IMR-90 (cell line): Measurements from ENCODE around the gene NLGN1. TPM values are rescaled to one million over a fixed set of nuclear protein-coding genes. Genes with fewer than 3 reads are reported as not detected.

Experiments
- ATAC-seq: fragments of 200-7000 bp; cut with Tn5 transposase; 2 replicates; pipeline ENCODE4 v1.9.1; 2020; ENCODE audit warnings: low read depth, mild to moderate bottlenecking, moderate library complexity
- BruUV-seq: library from RNA; stranded (reverse); fragments of 400-500 nt; replicated peaks from 2 replicates; lab custom pipeline; 2021; lab: Mats Ljungman, UMichigan
- CTCF ChIA-PET: fragments of 300-600 bp; formaldehyde crosslinking; extraction: SDS; loops from one replicate; lab custom pipeline; 2021; ENCODE audit warnings: antibody characterized with exemption; lab: Yijun Ruan, JAX
- POLR2A ChIA-PET: fragments of 300-600 bp; sonication (Branson Sonifier 250); formaldehyde crosslinking; loops from one replicate; lab custom pipeline; 2022; ENCODE audit warnings: antibody characterized with exemption; ENCODE audit not compliant: unreplicated experiment; lab: Charles Lee
- DNase-seq: peaks from one replicate; pipeline ENCODE4 v3.0.0; 2013
- H2AFZ ChIP-seq: replicated peaks from 2 replicates; pipeline ENCODE3; 2013; ENCODE audit warnings: low read length, mild to moderate bottlenecking; ENCODE audit not compliant: poor library complexity
- H2AK5ac ChIP-seq: 2 replicates; pipeline ENCODE4 v1.6.1; 2013; ENCODE audit warnings: low read depth, low read length, inconsistent platforms
- H2AK9ac ChIP-seq: replicated peaks from 2 replicates; pipeline ENCODE3; 2013; ENCODE audit warnings: mild to moderate bottlenecking, low read depth, low read length, moderate library complexity; ENCODE audit not compliant: poor library complexity
- H2BK120ac ChIP-seq: 2 replicates; pipeline ENCODE4 v1.6.1; 2013; ENCODE audit warnings: low read depth, low read length, inconsistent platforms
- H2BK15ac ChIP-seq: 3 replicates; pipeline ENCODE4 v1.6.1; 2013; ENCODE audit warnings: low read depth, low read length, inconsistent platforms
- H2BK20ac ChIP-seq: 2 replicates; pipeline ENCODE4 v1.6.1; 2013; ENCODE audit warnings: low read depth, mild to moderate bottlenecking, inconsistent platforms, low read length, moderate library complexity
- H2BK5ac ChIP-seq: 2 replicates; pipeline ENCODE4 v1.6.1; 2013; ENCODE audit warnings: mild to moderate bottlenecking, low read depth, low read length, inconsistent platforms; ENCODE audit not compliant: poor library complexity, severe bottlenecking
- H3K14ac ChIP-seq: replicated peaks from 2 replicates; pipeline ENCODE4 v1.6.1; 2013; ENCODE audit warnings: low read depth, low read length, inconsistent platforms
- H3K18ac ChIP-seq: 2 replicates; pipeline ENCODE4 v1.6.1; 2013; ENCODE audit warnings: low read depth, low read length, control low read depth
- H3K23ac ChIP-seq: 2 replicates; pipeline ENCODE4 v1.6.1; 2013; ENCODE audit warnings: low read depth, low read length, inconsistent platforms
- H3K27ac ChIP-seq: 2 replicates; pipeline ENCODE4 v1.5.1; 2013; ENCODE audit warnings: mild to moderate bottlenecking, control low read depth, low read length; ENCODE audit not compliant: insufficient read depth
- H3K27me3 ChIP-seq: 2 replicates; pipeline ENCODE4 v1.6.1; 2013; ENCODE audit warnings: low read length; ENCODE audit not compliant: control insufficient read depth, insufficient read depth
- H3K36me3 ChIP-seq: 2 replicates; pipeline ENCODE4 v1.6.1; 2013; ENCODE audit warnings: low read length, mixed read lengths; ENCODE audit not compliant: control insufficient read depth, insufficient read depth
- H3K4ac ChIP-seq: 2 replicates; pipeline ENCODE4 v1.6.1; 2013; ENCODE audit warnings: low read depth, low read length, inconsistent platforms
- H3K4me1 ChIP-seq: 2 replicates; pipeline ENCODE4 v1.6.1; 2013; ENCODE audit warnings: low read length, mixed read lengths; ENCODE audit not compliant: control insufficient read depth, insufficient read depth
- H3K4me2 ChIP-seq: 2 replicates; pipeline ENCODE4 v1.6.1; 2013; ENCODE audit warnings: low read depth, mild to moderate bottlenecking, control low read depth, low read length, moderate library complexity
- H3K4me3 ChIP-seq: 2 replicates; pipeline ENCODE4 v1.5.1; 2013; ENCODE audit warnings: low read depth, mild to moderate bottlenecking, control low read depth, low read length, moderate library complexity; ENCODE audit not compliant: insufficient read depth
- H3K56ac ChIP-seq: 2 replicates; pipeline ENCODE4 v1.6.1; 2013; ENCODE audit warnings: low read length, inconsistent platforms; ENCODE audit not compliant: insufficient read depth; ENCODE audit errors: extremely low read depth
- H3K79me1 ChIP-seq, 2 experiments: 2 replicates each; pipeline ENCODE4 v1.6.1; 2013; ENCODE audit warnings: low read length in 2 of 2, inconsistent platforms in 1 of 2, low read depth in 1 of 2
- H3K9ac ChIP-seq: 2 replicates; pipeline ENCODE4 v1.6.1; 2013; ENCODE audit warnings: low read depth, low read length, control low read depth
- H3K9me1 ChIP-seq: 2 replicates; pipeline ENCODE4 v1.6.1; 2013; ENCODE audit warnings: low read length, inconsistent platforms; ENCODE audit not compliant: insufficient read depth
- H3K9me3 ChIP-seq: 2 replicates; pipeline ENCODE4 v1.6.1; 2013; ENCODE audit warnings: low read length; ENCODE audit not compliant: control insufficient read depth, insufficient read depth
- H4K20me1 ChIP-seq: 2 replicates; pipeline ENCODE4 v1.6.1; 2013; ENCODE audit warnings: low read length, inconsistent platforms; ENCODE audit not compliant: insufficient read depth
- H4K5ac ChIP-seq: 2 replicates; pipeline ENCODE4 v1.6.1; 2013; ENCODE audit warnings: mild to moderate bottlenecking, low read depth, low read length, control low read depth
- H4K8ac ChIP-seq, 2 experiments: 2 replicates each; pipeline ENCODE4 v1.6.1; 2013; ENCODE audit warnings: low read depth in 2 of 2, low read length in 2 of 2, control low read depth in 1 of 2, inconsistent platforms in 1 of 2
- H4K91ac ChIP-seq: 2 replicates; pipeline ENCODE4 v1.6.1; 2013; ENCODE audit warnings: low read depth, low read length, inconsistent platforms; ENCODE audit not compliant: insufficient read depth
- BHLHE40 ChIP-seq: fragments of 150-350 bp; IDR thresholded peaks from 2 replicates; pipeline ENCODE4 v1.6.1; 2016; ENCODE audit warnings: mild to moderate bottlenecking, low read depth, low read length
- CHD1 ChIP-seq: IDR thresholded peaks from 2 replicates; pipeline ENCODE4 v1.6.1; 2012; ENCODE audit warnings: low read depth, low read length, improper control_type of control experiment
- ELK1 ChIP-seq: fragments of 150-350 bp; IDR thresholded peaks from 2 replicates; pipeline ENCODE4 v1.6.1; 2016; ENCODE audit warnings: low read depth, mild to moderate bottlenecking, low read length, moderate library complexity, borderline replicate concordance
- FOS ChIP-seq: fragments of 150-350 bp; IDR thresholded peaks from 2 replicates; pipeline ENCODE4 v1.6.1; 2016; ENCODE audit warnings: low read depth, low read length
- MAFK ChIP-seq: IDR thresholded peaks from 2 replicates; pipeline ENCODE4 v1.6.1; 2012; ENCODE audit warnings: low read depth, low read length, improper control_type of control experiment
- MXI1 ChIP-seq: IDR thresholded peaks from 2 replicates; pipeline ENCODE4 v1.6.1; 2012; ENCODE audit warnings: low read depth, mild to moderate bottlenecking, low read length, moderate library complexity, borderline replicate concordance
- RAD21 ChIP-seq: IDR thresholded peaks from 2 replicates; pipeline ENCODE4 v1.6.1; 2012; ENCODE audit warnings: low read length, improper control_type of control experiment
- RCOR1 ChIP-seq: IDR thresholded peaks from 2 replicates; pipeline ENCODE4 v1.6.1; 2012; ENCODE audit warnings: mild to moderate bottlenecking, low read length, improper control_type of control experiment; ENCODE audit not compliant: insufficient replicate concordance
- SMC3 ChIP-seq: fragments of 150-350 bp; IDR thresholded peaks from 2 replicates; pipeline ENCODE4 v1.6.1; 2016; ENCODE audit warnings: low read depth, mild to moderate bottlenecking, antibody characterized with exemption, low read length, moderate library complexity
- WGBS, 2 experiments: methylation state at CpG; one replicate each; pipeline versions ENCODE4 v1.1.5 to v1.1.7; 2013; ENCODE audit warnings: missing lambda C conversion rate in 2 of 2; ENCODE audit not compliant: insufficient read length in 1 of 2; ENCODE audit errors: extremely low coverage in 2 of 2; 5-methylcytosine and 5-hydroxymethylcytosine counted together
- dilution Hi-C: fragments of 300-500 bp; cut with HindIII; formaldehyde crosslinking; loops from one replicate; pipeline ENCODE4 v1.14.3; 2018; ENCODE audit warnings: low sequenced_read_pairs; ENCODE audit not compliant: unreplicated experiment
- in situ Hi-C: fragments of 300-500 bp; cut with MboI; formaldehyde crosslinking; loops from 3 replicates; pipeline ENCODE4 v1.14.3; 2019; ENCODE audit warnings: low sequenced_read_pairs, inconsistent platforms, mixed read lengths
- intact Hi-C: fragments of 100-400 bp; cut with micrococcal nuclease; formaldehyde crosslinking; loops from 2 replicates; pipeline ENCODE4 v1.10.0; 2022
- polyA plus RNA-seq, 3 experiments: library from polyadenylated mRNA; depleted of rRNA; stranded (reverse); fragments of >200 nt; gene quantifications; 2 replicates each; pipeline ENCODE4 v1.2.3, GENCODE V29; 2012; ENCODE audit warnings: low replicate concordance in 1 of 3
- total RNA-seq: library from RNA; depleted of rRNA; stranded (reverse); fragments of >200 nt; gene quantifications from 2 replicates; pipeline ENCODE4 v1.2.3, GENCODE V29; 2012

NLGN1 gene
- total and polyA plus RNA-seq, 2 of the 4 experiments (the other 2 are of a cell fraction): 1.8 to 12.5 TPM

GRCh38 chr3:173652093-173652492 is 254.5 kb downstream of the NLGN1 start:
- H3K56ac ChIP-seq: no peak overlapping the region
- in situ Hi-C loops: no loop called here

More at GRCh38 chr3:173652093-173652492, 254.5 kb downstream of the NLGN1 start:
- POLR2A ChIA-PET: no interaction called here
- Histone ChIP-seq H3K18ac (no peak overlapping the region), H3K9ac (no peak overlapping the region), H4K91ac (no peak overlapping the region; the same call in 1 of the 2 replicates), H2AFZ (no peak overlapping the region), H3K36me3 (no peaks in the 10 kb centered on the region), H3K4ac (no peak overlapping the region), H2BK120ac (no peak overlapping the region; the same call in 1 of the 2 replicates), H3K27me3 (no peaks in the 10 kb centered on the region), H2AK9ac (no peak overlapping the region), H2BK15ac (no peak overlapping the region), H4K20me1 (no peaks in the 10 kb centered on the region), H3K4me2 (no peak overlapping the region), H2AK5ac (no peak overlapping the region), H3K9me3 (no peaks in the 10 kb centered on the region), H4K5ac (no peak overlapping the region), H3K27ac (no peak overlapping the region), H3K79me1 (0 out of 4 replicates have a peak, but pooled peaks cover 0 to 3% of the 10 kb centered on the region in 2 experiments), H2BK5ac (no peak overlapping the region), H3K14ac (0 out of 2 replicates have a peak overlapping the region, but pooled peaks have one; percentile 3), H3K9me1 (no peaks in the 10 kb centered on the region; the same call in 1 of the 2 replicates), H3K4me3 (no peak overlapping the region), H2BK20ac (peak overlapping the region; percentile 61; the same call in 1 of the 2 replicates), H3K23ac (no peak overlapping the region), H4K8ac (no peak overlapping the region), H3K4me1 (no peaks in the 10 kb centered on the region; the same call in 1 of the 2 replicates)
- no CpG with 5 or more reads among the region's 2 CpGs for WGBS, 2 experiments
- CTCF ChIA-PET: interaction anchor here (0.6 kb wide), 1 partner anchor 137 kb away, joined by 5 read pairs; no protein-coding TSS in a partner anchor
- intact Hi-C loops (no loop called here), dilution Hi-C loops (no loop called here)
- BruUV-seq: no TSS peak
- ATAC-seq: peak; percentile 71
- peak; percentile 50 for DNase-seq
- TF ChIP-seq RCOR1: no peak
- TF ChIP-seq BHLHE40: no peak
- TF ChIP-seq FOS: no peak
- TF ChIP-seq RAD21: no peak
- no peak for TF ChIP-seq MAFK
- no peak for TF ChIP-seq MXI1
- no peak for TF ChIP-seq CHD1
- TF ChIP-seq SMC3: no peak
- TF ChIP-seq ELK1: no peak
